ENCODE data around the gene GALNT5.

Gene GALNT5

DNA sequence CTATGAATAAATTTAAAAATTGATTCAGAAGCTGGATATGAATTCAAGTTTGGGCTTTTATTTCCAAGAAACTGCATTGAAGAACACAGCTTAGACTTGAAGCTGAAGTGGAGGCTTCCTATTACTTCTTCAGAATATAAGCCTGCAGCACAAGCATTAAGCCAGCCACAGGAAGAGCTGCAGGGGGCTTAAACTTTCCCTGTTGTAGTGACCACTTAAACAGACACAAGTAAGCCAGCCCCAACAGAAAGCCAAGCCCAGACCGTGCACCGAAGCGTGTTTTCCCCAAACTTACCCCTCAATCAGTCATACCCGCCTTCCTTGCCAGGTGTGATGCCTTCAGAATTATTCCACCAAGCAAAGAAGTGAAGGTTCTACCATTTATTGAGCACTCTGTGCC is 39.5 kb downstream of the GALNT5 start:
- no peak for DNase-seq

DNA sequence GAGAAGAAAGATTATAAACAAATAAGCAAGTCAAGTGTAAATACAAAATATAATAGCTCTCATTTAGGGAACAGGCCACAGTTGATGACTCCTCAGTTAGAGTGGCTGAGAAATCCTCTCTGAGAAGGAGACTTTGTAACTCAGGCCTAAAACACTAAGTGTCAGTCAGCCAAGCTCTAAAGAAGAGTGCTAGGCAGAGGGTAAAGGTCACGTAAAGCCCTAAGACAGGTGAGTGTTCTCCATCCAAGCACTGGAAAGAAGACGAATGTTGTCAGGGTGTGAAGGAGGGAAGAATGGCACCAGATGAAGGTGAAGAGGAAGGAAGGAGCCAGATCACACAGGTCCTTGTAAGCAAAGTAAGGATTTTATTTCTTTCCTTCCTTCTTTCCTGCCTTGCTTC is 43.8 kb downstream of the GALNT5 start:
- no peak for DNase-seq

DNA sequence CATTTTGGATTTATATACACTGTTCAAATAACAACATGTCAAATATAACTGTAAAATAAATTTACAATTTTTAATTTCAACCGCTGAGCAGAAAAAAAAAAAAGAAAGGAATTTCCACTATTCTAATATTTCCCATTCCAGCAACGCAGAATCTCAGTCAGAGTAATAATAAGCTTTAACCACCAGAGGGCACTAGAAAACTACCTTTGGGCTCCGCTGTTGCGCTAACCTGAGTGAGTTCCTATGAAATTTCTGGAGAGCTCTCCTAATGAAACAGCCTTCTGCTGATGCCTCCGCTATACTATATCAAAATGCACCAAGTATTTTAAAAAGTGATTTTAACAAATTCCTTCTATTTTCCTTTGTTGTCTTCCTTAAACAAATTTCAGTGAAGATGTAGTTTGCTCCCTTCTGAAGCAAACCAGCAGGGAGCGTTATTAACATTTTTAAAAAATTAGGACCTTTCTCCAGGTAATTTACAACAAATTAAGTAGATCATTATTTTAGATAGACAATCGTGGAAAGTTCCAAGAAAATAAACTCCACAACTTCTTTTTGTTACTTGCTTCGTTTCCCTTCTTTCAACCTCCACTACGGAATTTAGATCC is 45.1 kb downstream of the GALNT5 start:
- DNase-seq = peak; percentile 69

DNA sequence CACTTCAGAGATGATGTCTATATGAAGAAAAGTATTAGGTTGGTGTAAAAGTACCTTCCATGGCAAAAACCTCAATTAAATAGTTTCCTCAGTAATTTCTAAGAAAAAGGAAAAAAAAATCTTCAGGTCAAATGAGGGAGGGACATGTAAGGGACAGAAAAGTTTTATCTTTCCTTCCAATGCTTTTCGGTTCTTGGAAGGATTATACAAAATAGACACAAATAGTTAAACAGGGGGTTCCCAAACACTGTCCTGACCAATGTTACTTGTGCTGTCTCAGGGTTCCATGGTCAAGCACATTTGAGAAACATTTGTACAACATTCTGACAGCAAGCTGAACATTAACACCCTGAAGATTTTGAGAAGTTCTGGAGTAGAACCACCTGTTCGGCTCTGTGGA is 46.1 kb downstream of the GALNT5 start:
- DNase-seq = no peak

DNA sequence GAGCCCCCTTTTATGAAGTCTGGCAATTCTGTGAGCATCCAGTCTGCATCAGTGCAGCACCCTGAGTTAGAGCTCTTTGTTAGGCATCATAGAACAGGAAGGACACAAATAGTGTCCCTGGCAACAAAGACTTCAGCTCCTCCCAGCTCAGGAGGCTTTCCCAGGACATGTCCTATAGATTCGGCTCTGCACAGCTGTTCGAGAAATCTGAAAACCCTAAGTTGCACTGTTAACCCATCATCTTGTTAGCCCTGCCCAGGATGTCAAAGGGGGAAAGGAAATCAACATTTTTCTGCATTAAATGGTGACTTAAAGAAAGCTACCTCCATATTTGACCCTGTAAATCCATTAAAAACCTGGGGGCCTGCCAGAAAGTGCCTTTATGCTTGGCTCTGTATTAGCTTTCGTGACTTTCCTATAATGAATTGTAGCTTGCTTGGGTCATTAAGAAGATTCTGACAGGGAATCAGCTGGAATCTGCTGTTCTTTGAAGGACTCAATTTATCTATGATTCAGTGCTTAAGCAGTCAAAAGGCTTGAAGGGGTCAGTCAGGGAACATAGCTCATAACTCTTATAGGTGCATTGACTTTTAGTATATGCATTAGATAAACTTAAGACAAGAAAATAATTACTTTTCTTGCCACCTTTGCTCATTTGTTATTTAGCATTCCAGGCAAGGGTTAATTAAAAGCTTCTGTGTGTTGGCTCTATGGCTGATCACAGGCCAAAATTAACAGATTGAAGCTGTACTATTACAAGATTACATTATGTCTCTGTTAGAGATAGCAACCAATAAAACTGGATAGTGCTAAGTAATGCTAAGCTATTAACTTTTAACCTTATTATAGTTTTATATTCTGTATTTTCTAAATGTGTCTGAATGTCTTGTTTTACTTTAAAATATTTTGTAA is 47.6 kb downstream of the GALNT5 start:
- DNase-seq = no peak

DNA sequence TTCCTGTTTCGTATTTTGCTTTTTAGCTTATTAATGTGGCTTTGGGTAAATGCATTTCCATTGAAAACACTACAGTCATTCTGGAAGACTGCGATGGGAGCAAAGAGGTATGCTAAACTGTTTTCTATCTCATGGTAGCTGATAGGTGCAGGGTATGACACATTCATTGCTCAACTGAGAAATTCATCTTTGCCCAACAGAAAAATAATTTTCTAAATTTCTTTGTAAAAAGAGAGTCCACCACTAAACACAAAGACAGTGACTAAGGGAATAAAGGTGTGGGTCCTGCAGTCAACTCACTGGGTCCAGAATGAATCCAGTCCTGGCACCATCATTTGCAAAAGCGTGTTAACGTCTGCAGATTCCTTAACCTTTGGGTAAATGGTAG is 48.2 kb downstream of the GALNT5 start:
- DNase-seq = no peak

DNA sequence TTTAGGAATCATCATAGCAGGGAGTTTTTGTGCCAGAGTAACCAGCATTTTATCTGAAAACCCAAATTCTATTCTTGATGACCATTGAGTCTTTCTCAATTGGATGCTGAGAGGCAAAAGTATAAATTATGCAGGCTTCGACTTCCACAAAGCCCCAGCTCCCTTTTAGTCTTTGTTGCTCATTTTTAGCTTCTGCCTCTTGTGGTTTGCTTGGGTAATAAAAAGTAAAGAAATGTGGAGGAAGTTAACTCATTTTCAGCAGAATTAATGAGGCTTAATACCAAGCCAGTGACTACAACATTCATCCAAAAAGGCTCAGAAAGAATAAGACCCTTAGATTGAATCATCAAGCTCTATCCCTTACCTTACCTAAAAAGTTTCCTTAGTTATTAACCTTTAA is 49.5 kb downstream of the GALNT5 start:
- DNase-seq = no peak

DNA sequence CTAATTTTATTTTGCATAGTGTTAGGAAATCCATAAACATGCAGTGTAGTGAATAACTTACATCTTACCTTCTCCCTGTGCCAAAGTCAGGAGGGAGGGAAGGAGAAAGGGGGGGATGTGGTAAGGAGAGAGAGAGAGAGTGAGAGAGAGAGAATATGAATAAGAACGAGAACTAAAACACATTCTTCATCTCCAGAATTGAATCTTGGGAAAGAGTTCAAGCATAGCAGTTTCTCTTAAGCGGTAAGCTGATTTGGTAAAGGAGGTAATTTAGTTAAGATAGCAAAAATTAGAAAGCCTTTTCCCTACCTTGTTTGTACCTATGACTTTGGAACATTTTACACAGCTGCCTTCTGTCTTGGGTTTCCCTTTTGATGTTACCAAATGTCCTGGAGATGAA is 52.4 kb downstream of the GALNT5 start:
- no peak for DNase-seq

DNA sequence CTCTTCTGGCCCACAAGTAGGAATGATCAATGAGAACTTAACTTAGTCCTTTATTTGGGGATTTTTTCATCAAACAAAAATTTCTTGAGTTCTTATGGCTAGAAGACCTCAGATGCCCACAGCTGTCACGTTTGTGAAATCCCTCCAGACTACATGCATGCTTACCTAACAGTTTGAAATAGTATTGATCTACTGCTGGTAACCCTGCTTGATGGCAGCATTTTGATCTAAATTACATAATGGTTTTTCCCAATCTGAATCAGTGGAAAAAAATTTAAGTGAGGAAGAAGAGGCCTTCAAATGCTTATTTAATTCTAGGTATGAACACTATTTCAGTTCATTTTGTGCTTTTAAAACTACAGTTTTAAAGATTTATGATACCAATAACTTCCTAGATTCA is 54.2 kb downstream of the GALNT5 start:
- DNase-seq = no peak

DNA sequence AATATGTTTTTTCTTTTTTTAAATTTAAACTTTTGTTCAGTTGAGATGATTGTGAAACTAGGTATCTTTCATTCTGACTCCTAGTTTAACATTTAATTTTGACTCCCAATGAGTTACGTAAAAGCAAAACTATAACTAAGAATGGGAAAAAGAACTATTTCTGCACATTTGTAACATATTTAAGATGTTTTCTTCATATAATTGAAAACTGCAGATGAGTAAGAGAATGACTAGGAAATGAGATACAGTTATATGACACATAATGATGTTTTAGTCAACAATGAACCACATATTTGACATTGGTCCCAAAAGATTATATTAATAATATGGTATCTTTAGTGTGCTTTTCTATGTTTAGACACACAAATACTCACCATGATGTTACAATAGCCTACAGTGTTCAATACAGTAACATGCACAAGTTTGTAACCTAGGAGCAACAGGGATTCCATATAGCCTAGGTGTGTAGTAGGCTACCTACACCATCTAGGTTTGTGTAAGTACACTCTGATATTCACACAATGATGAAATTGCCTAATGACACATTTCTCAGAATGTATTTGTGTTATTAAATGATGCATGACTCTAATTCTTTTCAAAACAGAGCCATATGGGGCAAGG is 55.5 kb downstream of the GALNT5 start:
- no peak for DNase-seq

DNA sequence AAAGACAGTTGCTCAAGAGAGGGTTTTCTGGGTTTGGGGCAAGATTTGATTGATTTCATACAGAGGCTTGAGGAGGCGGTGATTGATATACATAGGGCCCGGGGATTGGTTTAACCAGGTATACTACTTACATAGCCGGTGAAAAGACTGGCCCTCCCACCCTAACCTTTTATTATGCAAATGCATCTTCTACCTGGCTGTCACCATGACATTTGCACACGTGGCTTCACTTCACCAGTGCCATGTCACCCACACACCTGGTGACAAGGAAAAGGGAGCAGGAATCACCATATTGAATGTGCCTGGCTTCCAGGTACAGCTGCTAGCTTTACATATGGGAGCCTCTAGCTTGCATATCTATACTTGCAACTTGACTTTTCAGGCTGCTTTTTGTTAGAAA is 58.4 kb downstream of the GALNT5 start:
- no peak for DNase-seq

DNA sequence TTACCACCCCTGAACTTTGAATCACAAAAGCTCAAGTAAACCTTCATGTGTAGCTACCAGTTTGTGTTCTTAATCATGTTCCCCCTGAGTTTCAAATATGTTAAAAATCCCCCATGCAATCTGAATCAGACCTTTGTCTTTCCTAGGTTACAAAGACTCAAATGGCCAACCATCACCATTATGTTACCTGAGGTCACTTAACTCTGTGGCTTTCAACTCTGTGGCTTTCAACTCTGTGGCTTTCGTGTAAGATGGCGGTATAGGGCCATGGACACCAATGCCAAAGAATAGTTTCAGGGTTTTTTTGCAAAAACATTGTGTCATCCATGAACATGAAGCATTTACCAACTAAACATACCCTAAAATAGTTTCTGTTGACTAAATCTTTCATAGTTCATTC is 61.4 kb downstream of the GALNT5 start:
- DNase-seq = no peak

DNA sequence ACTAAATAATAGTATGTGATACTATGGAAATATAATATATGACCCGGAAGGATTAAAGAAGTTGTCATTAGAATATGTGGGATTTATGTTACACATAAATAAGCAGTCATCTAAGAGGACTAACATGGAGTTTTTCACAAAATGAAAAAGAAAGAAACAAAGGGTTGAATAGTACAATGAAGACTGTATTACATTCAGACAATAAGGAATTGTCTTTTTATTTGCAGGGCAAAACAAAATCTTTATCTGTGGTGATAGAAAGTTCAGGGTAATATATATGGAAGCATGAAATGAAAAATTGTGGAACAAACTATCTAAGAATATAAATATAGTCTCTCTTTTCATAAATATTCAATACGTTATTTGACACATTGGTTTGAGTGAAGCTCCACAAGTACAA is 62.3 kb downstream of the GALNT5 start:
- no peak for DNase-seq

DNA sequence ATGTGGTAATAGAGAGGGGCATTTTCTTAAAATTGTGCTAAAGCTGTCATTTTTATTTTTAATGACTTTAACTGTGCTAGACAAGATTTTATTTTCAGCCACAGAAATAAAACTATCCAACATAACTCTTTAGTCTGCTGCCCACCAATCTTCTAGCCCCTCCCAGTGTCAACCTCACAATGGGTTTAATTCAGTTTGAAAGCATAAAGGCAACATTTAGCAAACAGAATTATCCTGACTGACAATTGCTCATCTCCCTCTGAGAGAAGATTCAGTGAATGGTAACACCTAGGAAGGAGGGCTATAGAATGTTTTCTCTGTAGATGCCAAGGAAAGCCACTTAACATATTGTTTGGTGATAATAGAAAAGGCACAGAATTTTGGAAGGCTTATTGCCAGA is 62.9 kb downstream of the GALNT5 start:
- no peak for DNase-seq

DNA sequence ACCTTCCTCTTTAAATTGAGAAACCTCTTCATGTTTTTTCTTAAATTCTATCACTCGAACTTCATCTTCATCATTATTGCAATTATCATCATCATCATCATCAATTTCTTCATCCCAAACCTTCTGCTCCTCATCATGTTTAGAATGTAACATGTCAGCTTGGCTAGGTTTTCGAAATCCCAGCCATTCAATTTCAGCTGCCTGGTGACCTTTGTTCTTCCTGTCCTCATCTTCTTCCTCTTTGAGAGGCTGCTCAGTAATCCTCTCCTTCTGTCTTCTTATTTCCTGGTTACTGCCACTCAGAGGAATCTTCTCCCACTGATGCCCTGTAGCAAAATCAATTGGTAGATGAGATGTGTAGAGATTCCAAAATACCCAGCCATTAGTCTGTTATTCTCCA is 64.0 kb downstream of the GALNT5 start:
- no peak for DNase-seq

DNA sequence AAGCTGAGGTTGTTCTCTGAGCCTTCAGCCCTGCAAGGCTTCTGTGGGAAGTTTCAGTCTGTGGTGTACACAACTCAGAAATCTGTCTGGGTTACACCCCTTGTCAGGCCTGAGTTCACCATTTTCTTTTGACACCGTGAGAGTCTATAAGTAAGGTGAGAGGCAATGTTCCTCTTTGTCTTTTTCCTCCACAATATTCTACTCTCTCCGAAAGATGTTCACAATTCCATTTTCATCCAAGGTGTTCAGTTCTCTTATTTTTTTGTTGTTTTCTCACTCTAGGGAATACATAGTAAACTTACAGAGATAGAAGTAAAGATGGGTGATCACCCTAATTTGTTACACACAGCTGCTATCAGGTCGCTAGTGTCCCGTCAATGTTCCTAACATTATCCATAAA is 64.9 kb downstream of the GALNT5 start:
- no peak for DNase-seq

DNA sequence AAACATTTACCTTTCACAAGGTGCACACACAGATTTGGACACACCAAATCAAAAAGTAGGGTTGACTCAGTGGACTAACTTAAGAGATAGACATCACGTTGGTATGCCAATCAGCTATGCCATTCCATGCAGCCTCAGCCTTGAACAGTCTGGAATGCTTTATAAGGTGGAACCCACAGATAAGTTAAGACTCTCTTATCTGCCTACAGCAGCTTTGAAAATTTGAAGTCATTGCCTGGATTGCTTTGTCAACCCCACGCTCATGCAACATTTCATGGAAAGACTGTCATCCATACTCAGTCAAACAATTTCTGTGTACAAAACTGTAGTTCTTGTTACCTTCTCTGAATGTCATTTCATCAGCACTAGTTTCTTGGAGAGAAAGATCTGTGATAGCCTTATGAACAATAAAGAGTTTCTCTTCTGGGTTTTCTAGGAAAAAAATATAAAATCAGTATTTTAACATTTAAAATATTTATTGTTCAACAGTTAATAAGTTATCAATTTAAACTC is 66.9 kb downstream of the GALNT5 start:
- no peak for DNase-seq

DNA sequence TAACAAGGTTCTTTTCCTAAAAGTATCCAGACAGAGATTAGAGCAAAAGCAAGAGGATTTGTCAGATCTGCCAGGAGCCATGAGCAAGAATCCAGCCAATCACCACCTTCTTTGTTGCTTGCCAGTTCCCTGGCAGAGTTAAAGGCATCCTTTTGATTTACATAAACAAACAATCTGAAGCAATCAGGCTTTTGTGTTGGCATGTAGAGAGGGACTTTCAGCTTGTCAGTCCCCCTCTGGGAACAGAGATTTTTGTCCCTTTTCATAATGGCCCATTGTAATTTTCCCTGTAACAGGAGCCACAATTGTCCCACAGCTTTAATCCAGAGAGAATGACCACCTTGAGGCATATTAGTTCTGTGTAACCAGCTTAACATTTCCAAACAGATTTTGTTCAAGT is 68.3 kb downstream of the GALNT5 start, which contains the start of gene ERMN:
Gene ERMN, minus strand, starts transcription at position 39 of the 400 bp plus-strand sequence. CDS start 182 bp downstream, outside the sequence.
- peak; percentile 56 for DNase-seq

DNA sequence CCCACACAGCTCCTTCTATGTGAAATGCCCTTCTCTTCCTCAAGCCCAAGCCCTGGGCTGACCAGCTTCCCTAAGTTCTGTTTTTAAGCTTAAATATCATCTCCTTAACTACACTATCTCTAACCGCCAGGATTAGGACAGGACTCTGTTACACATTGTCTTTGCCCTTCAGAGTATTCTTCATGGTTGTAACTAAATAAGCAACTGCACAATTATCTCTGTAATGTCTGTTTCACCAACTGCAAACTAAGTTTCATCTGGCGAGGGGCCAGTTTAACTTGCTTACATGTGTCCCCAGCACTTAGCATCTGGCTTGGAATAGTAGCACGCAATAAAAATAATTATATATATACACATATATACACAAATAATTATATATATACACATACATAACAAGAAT is 69.2 kb downstream of the GALNT5 start:
- DNase-seq = no peak

DNA sequence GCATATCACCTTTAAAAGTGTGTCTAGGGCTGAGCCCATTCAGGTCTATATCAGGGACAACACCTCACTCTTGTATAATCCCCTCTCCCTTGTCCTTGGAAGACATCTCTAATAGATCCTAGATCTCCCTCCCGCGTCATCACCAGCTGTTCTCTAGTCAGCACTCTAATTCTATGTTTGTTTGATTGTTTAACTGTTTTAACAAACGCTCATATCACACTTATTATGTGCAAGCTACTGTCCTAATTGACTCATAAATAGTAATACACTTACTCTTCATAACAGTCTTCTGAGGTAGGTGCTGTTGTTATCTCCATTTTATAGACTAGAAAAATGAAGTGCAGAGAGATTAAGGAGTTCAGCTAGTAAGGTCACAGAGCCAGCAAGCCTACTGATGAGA is 69.7 kb downstream of the GALNT5 start:
- no peak for DNase-seq

DNA sequence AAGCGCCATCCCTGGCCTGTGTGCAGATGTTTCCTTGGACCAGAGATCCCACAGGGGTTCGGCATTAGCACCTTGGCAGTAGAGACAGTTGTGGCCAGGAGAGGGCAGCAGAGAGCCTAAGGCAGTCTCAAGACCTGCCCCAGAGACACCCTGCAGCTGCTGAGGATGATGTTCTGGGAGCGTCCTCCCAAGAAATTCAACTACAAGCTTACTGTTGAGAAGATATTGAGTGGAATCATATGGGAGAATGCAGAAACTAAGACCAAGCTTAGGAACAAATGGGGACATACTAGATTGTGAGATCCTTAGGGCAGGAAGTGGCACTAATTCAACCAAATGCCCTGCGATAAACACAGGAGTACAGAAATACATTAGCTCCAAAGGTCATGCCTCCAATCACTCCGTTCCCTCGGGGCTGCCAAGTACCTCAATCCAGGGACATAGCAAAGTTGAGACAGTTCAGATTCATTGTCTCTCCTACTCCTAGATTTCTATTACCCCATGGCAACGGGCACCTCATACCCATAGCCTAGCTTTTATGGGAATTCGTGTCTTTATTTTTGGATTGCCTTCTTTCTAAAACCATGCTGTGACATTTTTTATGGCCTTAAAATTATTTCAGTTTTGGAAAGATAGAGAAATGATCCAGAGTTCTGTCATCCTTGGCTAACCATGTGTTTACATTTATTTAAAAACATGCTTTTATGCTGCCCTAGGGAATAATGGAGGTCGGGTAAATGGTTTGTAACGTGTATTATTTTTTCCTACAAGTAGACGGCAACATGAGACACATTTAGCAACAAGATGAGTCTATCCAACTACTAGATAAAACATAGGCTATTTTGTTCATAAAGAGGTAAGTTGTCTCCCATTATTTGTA is 70.4 kb downstream of the GALNT5 start:
- DNase-seq = peak; percentile 66

DNA sequence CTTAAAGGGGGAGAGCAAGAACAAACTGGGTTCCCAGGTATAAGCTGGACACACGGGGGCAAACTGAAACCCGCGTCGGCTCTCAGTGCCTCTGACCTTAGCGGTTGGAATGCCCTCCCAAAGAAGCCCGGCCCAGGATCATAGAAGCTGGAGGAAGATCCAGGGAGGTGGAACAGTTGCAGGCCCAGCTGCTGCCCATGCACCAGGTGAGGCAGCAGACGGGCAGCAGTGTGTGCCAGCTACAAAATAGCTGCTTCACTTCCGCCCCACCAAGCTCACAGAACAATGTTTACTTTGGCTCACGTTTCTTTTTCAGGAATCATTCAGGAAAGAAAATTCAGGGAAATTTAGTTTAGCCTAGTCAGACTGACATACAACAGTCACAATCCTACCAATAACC is 72.0 kb downstream of the GALNT5 start:
- DNase-seq = peak; percentile 84
